ENCODE measurements around the gene SRXN1.

Gene SRXN1

DNA sequence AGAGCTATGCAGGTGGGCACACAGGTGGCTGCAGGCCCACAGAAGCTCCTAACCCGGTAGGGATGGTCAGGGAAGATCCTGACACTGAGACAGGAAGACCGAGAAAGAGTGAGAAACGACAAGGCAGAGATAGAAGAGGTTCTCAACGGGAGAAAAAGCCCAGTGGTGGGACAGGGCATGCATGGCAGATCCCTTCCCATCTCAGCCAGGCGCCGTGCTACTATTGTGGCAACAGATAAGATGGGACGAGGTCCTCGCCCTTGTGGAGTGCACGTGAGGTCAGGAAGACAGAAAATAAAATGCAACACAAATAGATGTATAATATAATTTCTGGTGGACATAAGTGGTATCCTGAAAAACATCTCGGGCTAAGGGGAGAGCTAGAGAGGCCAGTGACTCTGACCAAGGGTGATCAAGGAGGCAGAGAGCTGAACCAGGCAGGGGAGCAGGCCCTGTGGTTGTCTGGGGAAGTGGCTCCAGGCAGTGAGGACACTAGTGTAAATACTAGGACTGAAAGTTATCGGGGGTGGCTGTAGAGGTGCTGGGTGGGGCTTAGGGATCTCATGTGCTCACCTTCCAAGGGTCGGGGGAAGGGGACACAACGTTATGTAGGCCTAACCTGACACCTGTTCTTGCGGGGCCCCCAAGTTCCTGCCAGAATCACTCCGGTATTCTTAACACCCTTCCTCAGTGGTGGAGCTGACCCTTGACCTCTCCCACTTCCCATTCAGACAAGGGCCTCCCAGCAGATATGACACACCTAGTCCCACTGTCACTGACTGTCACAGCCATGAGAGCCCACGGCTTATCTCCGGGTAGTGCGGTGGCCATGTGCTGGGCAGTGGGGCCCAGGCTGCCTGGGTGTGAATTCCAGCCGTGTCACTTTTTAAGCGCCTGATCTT, 1.0 kb downstream of the SRXN1 start:
- Mint-ChIP-seq H3K4me3 (peak overlapping the region; percentile 76), H3K27ac (peak overlapping the region; percentile 57), H3K27me3 (ENCODE audit: low read depth, poor library complexity) (peaks cover 24% of the 10 kb centered on the region), H3K4me1 (peaks cover 56% of the 10 kb centered on the region), H3K36me3 (ENCODE audit: low read depth) (peaks cover 41% of the 10 kb centered on the region), H3K9me3 (no peaks in the 10 kb centered on the region)
- DNase-seq, result no peak
- no peak for TF ChIP-seq CTCF (IDR thresholded peaks at IDR 0.05)

DNA sequence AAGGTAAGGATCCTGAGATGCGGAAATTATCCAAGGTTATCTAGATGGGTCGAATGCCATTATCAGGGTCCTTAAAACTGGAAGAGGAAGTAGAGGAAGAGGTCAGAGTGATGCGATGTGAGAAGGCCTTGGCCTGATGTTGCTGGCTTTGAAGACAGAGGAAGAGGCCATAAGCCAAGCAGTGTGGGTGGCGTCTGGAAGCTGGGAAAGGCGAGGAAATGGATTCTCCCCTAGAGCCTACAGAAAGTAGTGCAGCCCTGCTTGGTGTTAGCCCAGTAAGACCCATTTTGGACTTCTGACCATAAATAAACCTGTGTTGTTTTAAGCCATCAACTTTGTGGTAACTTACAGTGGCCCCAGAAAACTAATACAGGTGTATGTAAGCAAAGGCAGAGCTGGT, 2.0 kb downstream of the SRXN1 start:
- no peak for TF ChIP-seq CTCF (IDR thresholded peaks at IDR 0.05)
- DNase-seq, result no peak
- peaks cover 44% of the 10 kb centered on the region for H3K36me3 Mint-ChIP-seq (ENCODE audit: low read depth)
- H3K4me1 Mint-ChIP-seq, result peaks cover 54% of the 10 kb centered on the region
- peak overlapping the region; percentile 32 for H3K4me3 Mint-ChIP-seq
- H3K27me3 Mint-ChIP-seq (ENCODE audit: low read depth, poor library complexity), result peaks cover 16% of the 10 kb centered on the region
- H3K27ac Mint-ChIP-seq, result no peak overlapping the region
- H3K9me3 Mint-ChIP-seq, result no peaks in the 10 kb centered on the region

DNA sequence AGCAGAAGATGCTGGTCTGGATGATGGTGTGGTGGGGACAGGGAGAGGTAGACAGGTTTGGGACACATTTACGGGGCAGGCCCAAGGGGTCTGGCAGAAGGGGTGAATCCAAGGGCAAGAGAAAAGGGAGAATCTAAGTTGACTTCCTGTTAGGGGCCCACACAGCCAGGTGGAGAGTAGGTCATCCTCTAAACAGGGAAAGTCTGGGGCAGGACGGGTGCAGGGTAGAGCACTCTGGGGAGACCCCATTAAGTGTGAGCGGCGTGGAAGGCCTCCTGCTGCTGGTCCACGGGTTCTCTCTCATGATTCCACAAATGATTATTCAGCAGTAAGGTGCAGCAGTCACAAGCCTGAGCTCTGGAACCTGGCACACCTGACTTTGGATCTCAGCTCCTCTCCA, 2.7 kb downstream of the SRXN1 start:
- no peak for DNase-seq
- H3K36me3 Mint-ChIP-seq (ENCODE audit: low read depth), result peaks cover 44% of the 10 kb centered on the region
- H3K27ac Mint-ChIP-seq, result no peak overlapping the region
- H3K27me3 Mint-ChIP-seq (ENCODE audit: low read depth, poor library complexity), result peaks cover 9% of the 10 kb centered on the region
- H3K4me1 Mint-ChIP-seq, result peaks cover 55% of the 10 kb centered on the region
- TF ChIP-seq CTCF (IDR thresholded peaks at IDR 0.05), result no peak
- no peaks in the 10 kb centered on the region for H3K9me3 Mint-ChIP-seq
- H3K4me3 Mint-ChIP-seq, result no peak overlapping the region

- peaks cover 46% of the 10 kb centered on the region for H3K4me1 Mint-ChIP-seq
- DNase-seq, result no peak
- peaks cover 44% of the 10 kb centered on the region for H3K36me3 Mint-ChIP-seq (ENCODE audit: low read depth)
- H3K4me3 Mint-ChIP-seq, result no peak overlapping the region
- H3K27ac Mint-ChIP-seq, result no peak overlapping the region
- TF ChIP-seq CTCF (IDR thresholded peaks at IDR 0.05), result no peak
- no peaks in the 10 kb centered on the region for H3K27me3 Mint-ChIP-seq (ENCODE audit: low read depth, poor library complexity)
- H3K9me3 Mint-ChIP-seq, result no peaks in the 10 kb centered on the region
These were observed 5.5 kb downstream of the SRXN1 start for GRCh38 chr20:647479-648019.

DNA sequence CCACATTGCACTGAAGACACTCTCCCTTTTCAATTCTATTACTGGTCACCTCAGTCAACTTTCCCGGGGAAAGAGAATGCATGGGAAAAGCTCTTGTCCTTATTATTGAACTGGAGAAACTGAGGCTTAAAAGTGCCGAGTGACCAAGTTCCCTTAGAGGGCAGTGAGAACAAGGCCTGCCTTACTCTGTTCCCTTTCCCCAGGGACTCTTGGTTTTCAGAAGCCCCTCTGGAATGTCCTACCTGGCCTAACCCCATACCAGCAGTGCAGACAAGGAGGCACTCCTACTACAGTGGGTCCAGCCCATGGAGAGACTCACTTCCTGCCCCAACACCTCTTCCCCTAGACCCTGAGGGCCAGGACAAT, 6.1 kb downstream of the SRXN1 start:
- H3K4me3 Mint-ChIP-seq, result no peak overlapping the region
- no peaks in the 10 kb centered on the region for H3K27me3 Mint-ChIP-seq (ENCODE audit: low read depth, poor library complexity)
- no peaks in the 10 kb centered on the region for H3K9me3 Mint-ChIP-seq
- peaks cover 44% of the 10 kb centered on the region for H3K36me3 Mint-ChIP-seq (ENCODE audit: low read depth)
- H3K4me1 Mint-ChIP-seq, result peaks cover 40% of the 10 kb centered on the region
- DNase-seq, result no peak
- no peak for TF ChIP-seq CTCF (IDR thresholded peaks at IDR 0.05)
- no peak overlapping the region for H3K27ac Mint-ChIP-seq
